GM21367 (cell line): ENCODE measurements around the gene MBP.
"Not testable (repeated sequence)": the region's sequence is repeated elsewhere in the genome, so short reads cannot be mapped to it uniquely, and the experiment has no call there.

ENCODE experiments used
- ATAC-seq: cut with Tn5 transposase; IDR thresholded peaks from one replicate; pipeline ENCODE4 v1.9.1; 2021; ENCODE audit not compliant: unreplicated experiment

MBP gene

GRCh38 chr18:76994086-76994654 lies 138.4 kb downstream of the MBP start:
- no peak for ATAC-seq

- ATAC-seq, result no peak
Observed at GRCh38 chr18:76993573-76993972, 139.0 kb downstream of the MBP start.

- no peak for ATAC-seq
Observed at GRCh38 chr18:76993085-76993382, 139.5 kb downstream of the MBP start.

- no peak for ATAC-seq
Observed at GRCh38 chr18:76992226-76993084, 140.1 kb downstream of the MBP start.

GRCh38 chr18:76991021-76991688 lies 141.4 kb downstream of the MBP start:
- ATAC-seq, result no peak

- ATAC-seq, result not testable (repeated sequence)
Observed at GRCh38 chr18:76990343-76991020, 142.1 kb downstream of the MBP start.

- no peak for ATAC-seq
Observed at GRCh38 chr18:76989647-76990190, 142.9 kb downstream of the MBP start.

GRCh38 chr18:76988827-76989646 lies 143.5 kb downstream of the MBP start:
- ATAC-seq, result peak; percentile 51

- no peak for ATAC-seq
Observed at GRCh38 chr18:76988031-76988826, 144.4 kb downstream of the MBP start.

GRCh38 chr18:76986406-76986805 lies 146.2 kb downstream of the MBP start:
- no peak for ATAC-seq

- ATAC-seq, result no peak
Observed at GRCh38 chr18:76985951-76986236, 146.7 kb downstream of the MBP start.

GRCh38 chr18:76985156-76985950 lies 147.2 kb downstream of the MBP start:
- no peak for ATAC-seq

- ATAC-seq, result no peak
Observed at GRCh38 chr18:76984193-76985155, 148.1 kb downstream of the MBP start.

- ATAC-seq, result no peak
Observed at GRCh38 chr18:76983613-76984051, 149.0 kb downstream of the MBP start.

GRCh38 chr18:76982841-76983583 lies 149.6 kb downstream of the MBP start:
- ATAC-seq, result peak; percentile 80

GRCh38 chr18:76982038-76982437 lies 150.5 kb downstream of the MBP start:
- no peak for ATAC-seq

GRCh38 chr18:76981396-76981968 lies 151.1 kb downstream of the MBP start:
- peak; percentile 40 for ATAC-seq
